ENCODE results near the gene MYEOV. TPM values are rescaled to one million over a fixed set of nuclear protein-coding genes. Genes with fewer than 3 reads are reported as not detected.

The MYEOV gene
- total RNA-seq, 1 experiment from 2014 or later = 0.22 TPM

DNA sequence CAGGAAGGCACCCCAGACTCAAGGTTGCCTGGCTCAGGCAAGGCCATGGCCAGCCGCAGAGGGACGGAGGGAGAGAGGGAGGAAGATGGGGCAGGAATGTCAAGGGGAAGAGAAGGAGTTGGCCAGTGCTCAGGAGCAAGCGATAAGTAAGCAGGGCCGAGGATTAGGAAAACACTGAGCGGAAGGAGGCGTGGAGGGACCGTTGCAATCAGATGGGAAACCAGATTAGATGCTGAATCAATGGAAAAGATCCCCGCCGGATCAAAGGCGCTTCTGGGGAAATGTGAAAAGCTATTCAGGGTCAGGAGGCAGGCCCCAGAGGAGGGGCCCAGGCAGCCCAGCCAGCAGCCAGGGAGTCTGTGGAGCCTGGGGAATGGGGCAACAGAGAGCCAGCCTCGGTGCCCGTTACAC, 26.6 kb upstream of the MYEOV start:
- no peaks in the 10 kb centered on the region for H3K4me1 Mint-ChIP-seq
- Histone ChIP-seq H3K4ac (ENCODE audit: low read depth, low read length) (no peak overlapping the region), H2BK12ac (ENCODE audit: insufficient read length, low read depth, low read length) (no peak overlapping the region), H3K23me2 (ENCODE audit: insufficient read length, low read depth, low read length, poor library complexity, severe bottlenecking) (no peaks in the 10 kb centered on the region), H3K27ac (ENCODE audit: insufficient read length, low read depth, low read length) (no peak overlapping the region), H3K4me2 (ENCODE audit: insufficient read depth, insufficient read length, low read length) (no peak overlapping the region), H3K14ac (ENCODE audit: insufficient read depth, low read length) (peak overlapping the region; percentile 60; the same call in 1 of the 2 replicates), H2AK5ac (ENCODE audit: insufficient read length, low read length) (no peak overlapping the region), H3K56ac (ENCODE audit: insufficient read length, low read depth, low read length) (no peak overlapping the region), H2BK120ac (ENCODE audit: low read depth, low read length, poor library complexity, severe bottlenecking) (no peak overlapping the region), H3K9me3 (ENCODE audit: control insufficient read depth, low read depth, low read length) (no peaks in the 10 kb centered on the region), H2BK20ac (ENCODE audit: low read depth, low read length, poor library complexity, severe bottlenecking) (no peak overlapping the region), H3K23ac (ENCODE audit: insufficient read length, low read depth, low read length) (no peak overlapping the region), H2BK5ac (ENCODE audit: insufficient read length, low read length) (no peak overlapping the region), H4K91ac (ENCODE audit: insufficient read length, low read depth, low read length) (no peak overlapping the region), H4K20me1 (ENCODE audit: control insufficient read depth, insufficient read depth, insufficient read length) (no peaks in the 10 kb centered on the region), H2BK15ac (ENCODE audit: low read depth, low read length) (no peak overlapping the region), H3K9ac (ENCODE audit: extremely low read depth, insufficient read length, low read length) (no peak overlapping the region), H2AFZ (ENCODE audit: low read length) (no peak overlapping the region), H3T11ph (ENCODE audit: low read length) (no peak overlapping the region), H3K79me1 (ENCODE audit: insufficient read depth, low read depth, low read length, poor library complexity, severe bottlenecking) (no peaks in the 10 kb centered on the region), H3K27me3 (ENCODE audit: insufficient read depth, low read length) (no peaks in the 10 kb centered on the region), H4K8ac (replicated peaks; ENCODE audit: insufficient read length, low read depth, low read length) (no peak overlapping the region), H3K79me2 (ENCODE audit: insufficient read depth, low read length) (no peaks in the 10 kb centered on the region), H3K4me1 (ENCODE audit: insufficient read depth, low read length) (no peaks in the 10 kb centered on the region), H3K18ac (ENCODE audit: insufficient read length, low read depth, low read length) (no peak overlapping the region), H4K5ac (ENCODE audit: insufficient read length, low read depth, low read length) (no peak overlapping the region)
- peaks cover 0 to 8% (median 7%) of the 10 kb centered on the region in 3 experiments; a peak in 4 of 7 replicates for H3K36me3 Mint-ChIP-seq (ENCODE audit: insufficient read depth in 1 of 3, low read depth in 3 of 3)
- DNase-seq = no peak
- no peak overlapping the region for H3K27ac Mint-ChIP-seq
- H3K9me3 Mint-ChIP-seq = peaks cover 9 to 10% of the 10 kb centered on the region in 2 experiments
- 0 out of 5 replicates have a peak overlapping the region, but pooled peaks of 1 of the 2 experiments have one; percentile 8 for H3K4me3 Mint-ChIP-seq
- WGBS (ENCODE audit: extremely low coverage, insufficient read length, low lambda C conversion rate) = no CpG with 5 or more reads among the region's 12 CpGs
- H3K27me3 Mint-ChIP-seq (ENCODE audit: low read depth) = peaks cover 6% of the 10 kb centered on the region
- TF ChIP-seq, protein P1, sequence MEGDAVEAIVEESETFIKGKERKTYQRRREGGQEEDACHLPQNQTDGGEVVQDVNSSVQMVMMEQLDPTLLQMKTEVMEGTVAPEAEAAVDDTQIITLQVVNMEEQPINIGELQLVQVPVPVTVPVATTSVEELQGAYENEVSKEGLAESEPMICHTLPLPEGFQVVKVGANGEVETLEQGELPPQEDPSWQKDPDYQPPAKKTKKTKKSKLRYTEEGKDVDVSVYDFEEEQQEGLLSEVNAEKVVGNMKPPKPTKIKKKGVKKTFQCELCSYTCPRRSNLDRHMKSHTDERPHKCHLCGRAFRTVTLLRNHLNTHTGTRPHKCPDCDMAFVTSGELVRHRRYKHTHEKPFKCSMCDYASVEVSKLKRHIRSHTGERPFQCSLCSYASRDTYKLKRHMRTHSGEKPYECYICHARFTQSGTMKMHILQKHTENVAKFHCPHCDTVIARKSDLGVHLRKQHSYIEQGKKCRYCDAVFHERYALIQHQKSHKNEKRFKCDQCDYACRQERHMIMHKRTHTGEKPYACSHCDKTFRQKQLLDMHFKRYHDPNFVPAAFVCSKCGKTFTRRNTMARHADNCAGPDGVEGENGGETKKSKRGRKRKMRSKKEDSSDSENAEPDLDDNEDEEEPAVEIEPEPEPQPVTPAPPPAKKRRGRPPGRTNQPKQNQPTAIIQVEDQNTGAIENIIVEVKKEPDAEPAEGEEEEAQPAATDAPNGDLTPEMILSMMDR (conservative IDR thresholded peaks at IDR 0.05) = no peak

All from H9 (cell line).